ENCODE results near the gene TRPM7.

The TRPM7 gene

GRCh38 chr15:50563756-50564155, 122.8 kb downstream of the TRPM7 start:
- peaks cover 16% of the 10 kb centered on the region for H3K36me3 ChIP-seq (replicated peaks)
- no peak for TF ChIP-seq CTCF (IDR thresholded peaks at IDR 0.05; ENCODE audit: low read depth, low read length, missing control alignments)
- H3K27me3 ChIP-seq (replicated peaks) = no peaks in the 10 kb centered on the region
- H3K27ac ChIP-seq = no peak overlapping the region
- H3K4me3 ChIP-seq (ENCODE audit: low read depth, low read length) = no peak overlapping the region
- in situ Hi-C loops (cut with HindIII; ENCODE audit: low pct_ligation_motif_present, low sequenced_read_pairs) = no loop called here
- DNase-seq = no peak

GRCh38 chr15:50562735-50563640, 123.6 kb downstream of the TRPM7 start:
- Histone ChIP-seq H3K4me3 (ENCODE audit: low read depth, low read length) (no peak overlapping the region), H3K27me3 (replicated peaks) (no peaks in the 10 kb centered on the region), H3K27ac (no peak overlapping the region), H3K36me3 (replicated peaks) (peaks cover 16% of the 10 kb centered on the region)
- in situ Hi-C loops (cut with HindIII; ENCODE audit: low pct_ligation_motif_present, low sequenced_read_pairs) = no loop called here
- DNase-seq = no peak
- no peak for TF ChIP-seq CTCF (IDR thresholded peaks at IDR 0.05; ENCODE audit: low read depth, low read length, missing control alignments)

- DNase-seq = no peak
- TF ChIP-seq CTCF (IDR thresholded peaks at IDR 0.05; ENCODE audit: low read depth, low read length, missing control alignments) = no peak
- peaks cover 13% of the 10 kb centered on the region for H3K36me3 ChIP-seq (replicated peaks)
- H3K27ac ChIP-seq = no peak overlapping the region
- H3K4me3 ChIP-seq (ENCODE audit: low read depth, low read length) = no peak overlapping the region
- H3K27me3 ChIP-seq (replicated peaks) = no peaks in the 10 kb centered on the region
- in situ Hi-C loops (cut with HindIII; ENCODE audit: low pct_ligation_motif_present, low sequenced_read_pairs) = no loop called here
Observed at GRCh38 chr15:50558012-50558411, 128.6 kb downstream of the TRPM7 start.

GRCh38 chr15:50556642-50557371, 129.8 kb downstream of the TRPM7 start:
- H3K27ac ChIP-seq = no peak overlapping the region
- in situ Hi-C loops (cut with HindIII; ENCODE audit: low pct_ligation_motif_present, low sequenced_read_pairs) = no loop called here

GRCh38 chr15:50552238-50552637, 134.4 kb downstream of the TRPM7 start:
- DNase-seq = no peak
- no peak overlapping the region for H3K4me3 ChIP-seq (ENCODE audit: low read depth, low read length)
- in situ Hi-C loops (cut with HindIII; ENCODE audit: low pct_ligation_motif_present, low sequenced_read_pairs) = no loop called here
- TF ChIP-seq CTCF (IDR thresholded peaks at IDR 0.05; ENCODE audit: low read depth, low read length, missing control alignments) = no peak
- no peaks in the 10 kb centered on the region for H3K27me3 ChIP-seq (replicated peaks)
- H3K36me3 ChIP-seq (replicated peaks) = no peaks in the 10 kb centered on the region
- no peak overlapping the region for H3K27ac ChIP-seq

More at GRCh38 chr15:50556642-50557371, 129.8 kb downstream of the TRPM7 start:
- no peak for DNase-seq
- H3K4me3 ChIP-seq (ENCODE audit: low read depth, low read length) = no peak overlapping the region
- no peak for TF ChIP-seq CTCF (IDR thresholded peaks at IDR 0.05; ENCODE audit: low read depth, low read length, missing control alignments)
- peaks cover 7% of the 10 kb centered on the region for H3K36me3 ChIP-seq (replicated peaks)
- H3K27me3 ChIP-seq (replicated peaks) = no peaks in the 10 kb centered on the region

All from brain microvascular endothelial cell (primary cell).